HG03457 (cell line): ENCODE data around the gene COL18A1.
"Not testable (repeated sequence)": the region's sequence is repeated elsewhere in the genome, so short reads cannot be mapped to it uniquely, and the experiment has no call there.

Experiments
- ATAC-seq: cut with Tn5 transposase; IDR thresholded peaks from one replicate; pipeline ENCODE4 v1.9.1; 2021; ENCODE audit warnings: moderate number of reproducible peaks; ENCODE audit not compliant: unreplicated experiment

The COL18A1 gene

DNA sequence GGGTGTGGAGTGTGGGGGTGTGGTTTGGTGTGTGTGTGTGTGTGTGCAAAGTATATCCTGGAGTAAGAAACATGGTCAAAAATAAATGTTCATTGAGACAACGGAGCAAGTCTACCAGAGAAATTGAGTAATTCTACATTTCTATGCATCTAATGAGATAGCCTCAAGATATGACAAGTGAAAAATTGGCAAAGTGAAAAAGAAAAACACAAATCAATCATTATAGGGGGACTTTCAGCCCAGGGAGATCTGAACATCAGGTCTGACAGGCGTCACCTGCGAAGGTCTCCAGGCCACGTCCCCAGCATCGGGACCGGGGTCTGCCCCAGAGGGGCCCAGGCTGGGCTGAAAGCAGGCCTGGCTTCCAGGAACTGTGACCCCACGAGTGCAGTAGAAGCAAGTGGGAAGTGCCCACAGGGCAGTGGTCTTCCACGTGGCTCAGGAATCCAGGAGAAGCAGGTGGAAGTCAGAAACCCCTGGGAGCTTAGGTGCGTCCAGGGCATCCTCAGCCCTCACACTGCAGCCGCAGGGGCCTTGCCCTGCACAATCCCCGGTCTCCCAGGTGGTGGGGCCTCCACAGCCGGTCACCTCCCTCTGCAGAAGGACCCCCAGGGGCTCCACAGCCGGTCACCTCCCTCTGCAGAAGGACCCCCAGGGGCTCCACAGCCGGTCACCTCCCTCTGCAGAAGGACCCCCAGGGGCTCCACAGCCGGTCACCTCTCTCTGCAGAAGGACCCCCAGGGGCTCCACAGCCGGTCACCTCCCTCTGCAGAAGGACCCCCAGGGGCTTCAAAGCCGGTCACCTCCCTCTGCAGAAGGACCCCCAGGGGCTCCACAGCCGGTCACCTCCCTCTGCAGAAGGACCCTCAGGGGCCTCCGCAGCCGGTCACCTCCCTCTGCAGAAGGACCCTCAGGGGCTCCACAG is 96.4 kb downstream of the COL18A1 start:
- ATAC-seq, result not testable (repeated sequence)

DNA sequence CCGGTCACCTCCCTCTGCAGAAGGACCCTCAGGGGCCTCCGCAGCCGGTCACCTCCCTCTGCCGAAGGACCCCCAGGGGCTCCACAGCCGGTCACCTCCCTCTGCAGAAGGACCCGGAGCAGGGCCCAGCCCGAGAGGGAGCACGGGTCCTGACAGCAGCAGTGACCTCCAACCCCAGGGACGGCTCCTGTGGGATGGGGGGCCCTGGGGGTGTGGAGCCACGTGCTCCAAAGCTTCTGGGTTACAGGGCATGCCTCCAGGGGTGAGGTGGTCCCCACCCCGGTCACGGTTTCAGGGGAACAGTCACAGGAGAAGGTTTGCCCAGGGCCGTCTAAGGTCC is 97.0 kb downstream of the COL18A1 start:
- no peak for ATAC-seq

DNA sequence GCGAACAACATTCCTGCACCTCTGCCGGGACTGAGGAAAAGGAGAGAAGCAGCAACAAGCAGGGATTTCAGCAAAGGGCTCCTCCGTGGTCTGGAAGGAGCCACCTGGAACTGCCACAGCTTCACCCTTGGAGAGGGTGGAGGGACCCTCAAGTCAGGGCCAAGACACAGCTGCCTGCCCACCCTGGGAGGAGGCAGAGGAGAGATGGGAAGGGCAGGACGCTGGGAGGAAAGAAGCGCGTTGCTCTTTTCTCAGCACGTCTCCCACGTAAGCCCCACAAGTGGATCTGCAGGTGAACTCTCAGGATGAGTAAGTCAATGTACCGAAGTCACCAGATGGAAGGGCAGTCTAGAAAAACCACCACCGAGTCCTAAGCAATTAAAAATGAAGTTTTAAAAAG is 97.6 kb downstream of the COL18A1 start:
- no peak for ATAC-seq

DNA sequence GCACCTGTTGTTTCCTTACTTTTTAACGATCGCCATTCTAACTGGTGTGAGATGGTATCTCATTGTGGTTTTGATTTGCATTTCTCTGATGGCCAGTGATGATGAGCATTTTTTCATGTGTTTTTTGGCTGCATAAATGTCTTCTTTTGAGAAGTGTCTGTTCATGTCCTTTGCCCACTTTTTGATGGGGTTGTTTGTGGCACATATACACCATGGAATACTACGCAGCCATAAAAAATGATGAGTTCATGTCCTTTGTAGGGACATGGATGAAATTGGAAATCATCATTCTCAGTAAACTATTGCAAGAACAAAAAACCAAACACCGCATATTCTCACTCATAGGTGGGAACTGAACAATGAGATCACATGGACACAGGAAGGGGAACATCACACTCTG is 98.3 kb downstream of the COL18A1 start:
- not testable (repeated sequence) for ATAC-seq

DNA sequence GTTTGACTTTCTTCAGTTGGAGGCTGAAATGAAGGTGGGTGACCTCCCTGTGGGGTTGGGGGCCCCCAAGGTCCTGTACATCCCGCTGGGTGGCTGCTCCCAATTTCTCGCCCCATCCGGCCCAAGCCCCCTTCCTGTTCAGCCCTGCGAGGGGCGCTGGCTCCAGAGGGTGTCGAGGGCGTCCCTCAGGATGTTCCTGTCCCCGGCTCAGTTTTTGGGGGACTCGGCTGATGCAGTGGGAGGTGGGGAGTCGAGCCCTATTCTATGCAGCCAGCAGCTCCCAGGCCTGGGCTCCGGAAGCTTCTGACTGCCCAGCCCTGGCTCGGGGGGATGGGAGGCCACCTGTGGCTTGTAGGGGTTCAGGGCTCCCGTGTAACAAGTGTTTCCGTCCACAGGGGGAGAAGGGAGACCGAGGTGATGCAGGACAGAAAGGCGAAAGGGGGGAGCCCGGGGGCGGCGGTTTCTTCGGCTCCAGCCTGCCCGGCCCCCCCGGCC is 99.1 kb downstream of the COL18A1 start:
- ATAC-seq, result no peak

DNA sequence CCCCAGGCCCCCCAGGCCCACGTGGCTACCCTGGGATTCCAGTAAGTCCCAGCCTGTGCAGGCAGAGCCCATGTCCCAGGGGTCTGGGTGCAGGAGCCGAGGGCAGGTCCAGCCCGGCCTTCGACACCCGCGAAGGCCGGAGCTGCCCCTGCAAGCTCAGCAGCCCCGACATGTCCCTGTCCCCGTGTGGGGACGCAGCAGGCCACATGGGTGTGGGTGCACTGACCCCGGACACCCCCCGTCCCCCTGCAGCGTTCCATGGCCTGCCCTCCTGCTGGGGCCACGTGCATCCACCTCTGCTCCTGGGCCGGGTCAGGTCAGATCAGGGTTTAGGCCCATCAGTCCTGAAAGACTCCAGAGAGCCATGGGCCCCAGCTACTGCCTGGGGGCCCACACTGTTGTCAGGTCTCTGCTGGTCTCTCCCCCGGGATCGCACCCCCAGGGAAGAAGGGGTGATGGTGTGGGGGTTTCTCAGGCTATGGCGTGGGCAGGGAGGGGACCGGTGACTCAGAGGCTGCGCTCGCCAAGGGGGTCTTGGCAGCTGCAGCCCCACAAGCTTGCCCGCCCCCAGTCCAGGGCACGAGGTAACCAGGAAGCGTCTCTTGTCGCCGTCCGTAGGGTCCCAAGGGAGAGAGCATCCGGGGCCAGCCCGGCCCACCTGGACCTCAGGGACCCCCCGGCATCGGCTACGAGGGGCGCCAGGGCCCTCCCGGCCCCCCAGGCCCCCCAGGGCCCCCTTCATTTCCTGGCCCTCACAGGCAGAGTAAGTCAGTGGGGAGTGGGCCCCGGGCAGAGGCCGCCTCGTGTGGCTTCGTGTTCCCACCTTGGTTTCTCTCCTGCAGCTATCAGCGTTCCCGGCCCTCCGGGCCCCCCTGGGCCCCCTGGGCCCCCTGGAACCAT is 99.8 kb downstream of the COL18A1 start:
- ATAC-seq, result no peak

DNA sequence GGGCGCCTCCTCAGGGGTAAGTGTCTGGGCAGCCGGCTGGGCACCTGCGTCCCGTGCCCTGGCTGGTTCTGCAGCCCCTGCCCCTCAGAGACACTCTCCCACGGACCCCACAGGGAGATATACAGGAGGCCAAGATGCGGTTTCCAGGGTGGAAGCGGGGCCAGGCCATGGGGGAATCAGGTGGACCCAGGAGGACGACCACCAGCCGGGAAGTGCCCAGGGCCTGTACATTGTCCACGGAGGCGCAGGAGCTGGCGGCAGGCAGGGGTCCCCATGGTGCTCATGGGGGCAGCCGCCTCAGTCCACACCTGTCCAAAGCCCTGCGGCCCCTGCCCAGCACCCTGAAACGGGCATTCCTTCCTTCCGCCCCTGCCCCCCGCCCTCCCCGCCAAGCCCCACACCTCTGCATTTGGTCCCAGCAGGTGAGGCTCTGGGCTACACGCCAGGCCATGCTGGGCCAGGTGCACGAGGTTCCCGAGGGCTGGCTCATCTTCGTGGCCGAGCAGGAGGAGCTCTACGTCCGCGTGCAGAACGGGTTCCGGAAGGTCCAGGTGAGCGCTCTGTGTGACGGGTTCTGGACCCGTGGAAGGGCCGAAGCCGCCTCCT is 100.6 kb downstream of the COL18A1 start:
- ATAC-seq, result no peak

DNA sequence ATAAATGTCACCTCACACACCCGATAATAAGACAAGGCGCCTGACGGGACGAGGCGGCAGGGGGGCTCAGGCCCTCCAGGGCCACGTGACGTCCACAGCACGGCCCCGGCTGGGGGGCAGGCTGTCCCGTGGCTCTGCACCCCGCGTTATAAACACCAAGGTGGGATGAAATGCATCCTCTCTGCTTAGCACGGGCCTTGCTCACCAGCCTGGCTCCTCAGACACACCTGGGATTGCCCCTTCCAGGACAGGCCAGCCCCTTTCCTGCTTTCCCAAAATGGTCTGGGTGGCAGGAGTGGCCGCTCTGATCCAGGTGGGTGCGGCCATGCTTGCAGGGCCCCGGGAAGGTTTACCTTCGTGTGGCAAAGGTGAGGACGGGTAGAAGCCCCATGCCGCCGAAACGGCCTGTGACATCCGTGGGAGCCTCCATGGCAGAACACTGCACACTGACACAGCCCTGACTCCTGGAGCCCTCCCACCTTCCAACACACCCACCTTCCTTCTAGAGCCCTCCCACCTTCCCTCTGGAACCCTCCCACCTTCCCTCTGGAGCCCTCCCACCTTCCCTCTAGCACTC is 101.4 kb downstream of the COL18A1 start:
- no peak for ATAC-seq

DNA sequence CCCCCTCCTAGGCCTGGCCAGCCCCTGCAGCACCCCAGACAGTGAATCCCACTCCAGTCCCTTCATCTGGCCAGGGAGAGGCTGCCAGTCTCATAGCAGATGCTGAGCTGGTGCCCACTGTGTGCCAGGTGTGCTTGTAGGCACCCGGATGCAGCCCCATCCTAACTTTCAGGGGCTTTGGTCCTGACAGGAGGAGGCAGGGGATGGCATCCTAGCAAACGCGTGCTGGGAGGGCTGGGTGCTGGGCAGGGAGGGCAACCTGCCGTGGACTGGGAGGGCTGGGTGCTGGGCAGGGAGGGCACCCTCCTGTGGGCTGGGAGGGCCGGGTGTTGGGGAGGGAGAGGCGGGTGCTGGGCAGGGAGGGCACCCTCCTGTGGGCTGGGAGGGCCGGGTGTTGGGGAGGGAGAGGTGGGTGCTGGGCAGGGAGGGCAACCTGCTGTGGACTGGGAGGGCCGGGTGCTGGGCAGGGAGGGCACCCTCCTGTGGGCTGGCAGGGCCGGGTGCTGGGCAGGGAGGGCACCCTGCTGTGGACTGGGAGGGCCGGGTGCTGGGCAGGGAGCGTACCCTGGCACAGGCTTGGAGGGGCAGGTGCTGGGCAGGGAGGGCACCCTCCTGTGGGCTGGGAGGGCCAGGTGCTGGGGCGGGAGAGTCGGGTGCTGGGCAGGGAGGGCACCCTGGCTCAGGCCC is 102.0 kb downstream of the COL18A1 start:
- ATAC-seq, result no peak

DNA sequence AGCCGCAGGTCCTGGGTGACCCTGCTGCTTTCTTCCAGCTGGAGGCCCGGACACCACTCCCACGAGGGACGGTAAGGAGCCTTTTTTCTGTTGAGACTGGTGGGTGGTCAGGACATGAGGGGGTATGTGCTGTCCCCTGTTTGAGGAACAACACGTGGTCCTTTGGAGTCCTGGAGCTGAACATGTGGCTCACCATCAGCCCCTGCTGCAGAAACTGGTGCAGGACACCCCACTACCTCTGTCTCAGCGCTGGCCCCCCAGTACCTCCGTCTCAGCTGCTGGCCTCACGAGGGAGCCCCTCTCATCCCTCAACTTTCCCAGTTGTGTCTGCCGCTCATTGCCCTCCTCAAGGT is 102.5 kb downstream of the COL18A1 start:
- no peak for ATAC-seq

DNA sequence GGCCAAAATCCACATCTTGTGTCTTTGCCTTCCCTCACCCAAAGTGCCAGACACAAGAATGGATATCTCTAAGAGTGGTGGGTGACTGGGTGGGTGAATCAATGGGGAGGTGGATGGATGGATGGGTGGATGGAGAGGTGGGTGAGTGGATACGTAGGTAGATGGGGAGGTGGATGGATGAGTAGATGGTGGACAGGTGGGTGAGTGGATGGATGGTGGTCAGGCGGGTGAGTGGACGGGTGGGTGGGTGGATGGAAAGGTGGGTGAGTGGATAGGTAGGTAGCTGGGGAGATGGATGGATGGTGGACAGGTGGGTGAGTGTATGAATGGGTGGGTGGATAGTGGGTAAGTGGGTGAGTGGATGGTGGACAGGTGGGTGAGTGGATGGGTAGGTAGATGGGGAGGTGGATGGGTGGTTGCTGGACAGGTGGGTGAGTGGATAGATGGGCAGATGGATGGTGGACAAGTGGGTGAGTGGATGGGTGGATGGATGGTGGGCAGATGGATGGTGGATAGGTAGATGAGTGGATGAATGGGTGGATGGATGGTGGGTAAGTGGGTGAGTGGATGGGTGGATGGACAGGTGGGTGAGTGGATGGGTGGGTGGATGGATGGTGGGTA is 103.0 kb downstream of the COL18A1 start:
- no peak for ATAC-seq

DNA sequence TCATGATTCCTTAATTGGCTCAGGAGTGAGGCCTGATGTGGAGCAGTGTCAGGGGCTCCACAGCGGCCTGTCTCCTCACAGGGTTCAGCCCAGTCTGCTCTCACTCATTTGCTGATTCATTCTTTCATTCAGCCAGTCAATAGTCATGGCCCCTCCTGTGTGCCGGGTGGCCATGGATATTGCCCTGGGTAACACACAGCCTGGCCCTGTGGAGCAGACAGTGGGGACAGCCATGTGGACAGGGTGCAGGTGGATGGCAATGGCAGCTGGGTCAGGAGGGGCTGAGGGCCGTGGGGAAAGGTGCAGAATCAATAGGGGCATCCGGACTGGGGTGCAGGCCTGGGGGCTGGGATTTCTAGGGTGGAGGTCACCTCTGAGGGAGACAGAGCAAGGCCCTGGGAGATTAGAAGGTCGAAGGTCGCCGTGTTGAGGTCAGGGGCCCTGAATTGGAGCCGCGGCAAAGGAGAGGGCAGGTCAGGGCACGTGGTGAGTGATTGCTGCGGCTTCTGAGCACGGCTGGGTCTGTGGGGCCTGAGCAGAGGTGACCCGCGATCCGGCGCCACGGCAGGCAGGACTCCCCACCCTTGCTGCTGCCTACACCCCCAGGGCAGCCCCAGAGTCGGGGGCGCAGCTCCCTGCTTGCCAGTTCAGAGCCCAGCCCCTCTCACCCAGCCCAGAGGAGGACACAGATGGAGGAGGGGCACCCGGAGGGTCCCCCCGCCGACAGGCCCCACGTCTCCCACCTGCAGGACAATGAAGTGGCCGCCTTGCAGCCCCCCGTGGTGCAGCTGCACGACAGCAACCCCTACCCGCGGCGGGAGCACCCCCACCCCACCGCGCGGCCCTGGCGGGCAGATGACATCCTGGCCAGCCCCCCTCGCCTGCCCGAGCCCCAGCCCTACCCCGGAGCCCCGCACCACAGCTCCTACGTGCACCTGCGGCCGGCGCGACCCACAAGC is 103.9 kb downstream of the COL18A1 start:
- no peak for ATAC-seq

DNA sequence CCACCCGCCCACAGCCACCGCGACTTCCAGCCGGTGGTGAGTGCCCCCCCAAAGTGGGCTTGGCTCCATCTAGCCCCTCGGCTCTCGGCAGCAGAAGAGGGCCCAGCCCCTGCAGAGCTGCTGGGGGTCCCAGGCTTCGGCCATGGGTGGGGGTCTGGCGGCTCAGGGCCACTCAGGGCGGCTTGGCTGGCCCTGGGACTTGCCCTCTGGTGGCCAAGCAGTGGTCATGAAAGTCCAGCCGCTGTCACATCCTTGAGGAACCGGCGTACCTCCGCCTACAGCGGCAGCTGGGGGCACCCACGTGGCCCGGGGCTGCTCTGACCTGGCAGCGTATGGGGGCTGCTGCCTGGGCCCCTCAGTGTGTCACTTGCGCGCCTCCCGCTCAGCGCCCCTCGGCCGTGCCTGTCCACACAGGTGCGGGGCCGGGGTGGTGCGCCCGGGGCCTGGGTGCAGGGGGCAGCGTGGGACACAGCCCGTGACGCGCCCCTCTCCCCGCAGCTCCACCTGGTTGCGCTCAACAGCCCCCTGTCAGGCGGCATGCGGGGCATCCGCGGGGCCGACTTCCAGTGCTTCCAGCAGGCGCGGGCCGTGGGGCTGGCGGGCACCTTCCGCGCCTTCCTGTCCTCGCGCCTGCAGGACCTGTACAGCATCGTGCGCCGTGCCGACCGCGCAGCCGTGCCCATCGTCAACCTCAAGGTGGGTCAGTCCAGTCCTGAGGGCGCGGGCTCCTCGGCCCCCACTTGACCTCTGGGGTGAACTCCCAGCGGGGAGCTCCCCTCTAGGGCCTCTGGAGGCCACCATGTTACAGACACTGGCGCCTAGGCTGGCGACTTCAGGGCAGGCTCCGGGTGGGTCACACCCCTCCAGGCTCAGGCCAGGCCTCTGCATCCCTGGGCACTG is 104.9 kb downstream of the COL18A1 start:
- ATAC-seq, result no peak

DNA sequence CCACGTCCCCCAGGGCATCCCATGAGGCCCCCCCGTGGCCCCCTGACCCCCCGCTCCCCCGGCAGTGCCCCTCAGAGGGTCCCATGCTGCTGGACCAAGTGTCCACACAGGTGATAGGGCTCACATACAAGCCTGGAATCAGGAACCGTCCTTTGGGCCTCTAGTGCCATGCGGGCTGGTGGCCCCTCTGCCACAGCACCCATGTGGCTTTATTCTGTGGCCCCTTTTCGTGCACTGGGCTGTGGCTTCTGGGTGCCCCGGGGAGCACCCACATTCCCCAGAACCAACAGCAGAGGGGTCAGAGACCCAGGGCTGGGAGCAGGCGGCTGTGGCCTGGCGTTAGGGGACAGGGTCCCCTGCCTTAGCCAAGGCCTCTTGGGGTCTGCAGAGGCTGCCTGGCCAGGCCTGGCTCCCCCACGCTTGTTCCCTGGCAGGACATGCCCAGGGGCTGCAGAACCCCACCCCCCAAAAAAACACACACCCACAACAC is 105.5 kb downstream of the COL18A1 start:
- no peak for ATAC-seq

DNA sequence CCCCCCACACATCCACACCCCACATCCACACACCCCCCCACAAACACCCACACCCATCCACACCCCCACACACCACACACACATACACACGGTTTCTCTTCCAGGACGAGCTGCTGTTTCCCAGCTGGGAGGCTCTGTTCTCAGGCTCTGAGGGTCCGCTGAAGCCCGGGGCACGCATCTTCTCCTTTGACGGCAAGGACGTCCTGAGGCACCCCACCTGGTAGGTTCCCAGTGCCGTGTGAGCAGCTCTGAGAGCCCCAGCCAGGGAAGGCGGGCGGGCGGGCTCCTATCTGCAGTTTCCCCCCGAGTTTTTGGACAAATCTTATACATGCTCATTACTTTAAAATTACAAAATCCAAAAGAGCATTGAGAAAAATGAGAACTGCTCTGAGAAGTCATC is 106.0 kb downstream of the COL18A1 start:
- ATAC-seq, result no peak

DNA sequence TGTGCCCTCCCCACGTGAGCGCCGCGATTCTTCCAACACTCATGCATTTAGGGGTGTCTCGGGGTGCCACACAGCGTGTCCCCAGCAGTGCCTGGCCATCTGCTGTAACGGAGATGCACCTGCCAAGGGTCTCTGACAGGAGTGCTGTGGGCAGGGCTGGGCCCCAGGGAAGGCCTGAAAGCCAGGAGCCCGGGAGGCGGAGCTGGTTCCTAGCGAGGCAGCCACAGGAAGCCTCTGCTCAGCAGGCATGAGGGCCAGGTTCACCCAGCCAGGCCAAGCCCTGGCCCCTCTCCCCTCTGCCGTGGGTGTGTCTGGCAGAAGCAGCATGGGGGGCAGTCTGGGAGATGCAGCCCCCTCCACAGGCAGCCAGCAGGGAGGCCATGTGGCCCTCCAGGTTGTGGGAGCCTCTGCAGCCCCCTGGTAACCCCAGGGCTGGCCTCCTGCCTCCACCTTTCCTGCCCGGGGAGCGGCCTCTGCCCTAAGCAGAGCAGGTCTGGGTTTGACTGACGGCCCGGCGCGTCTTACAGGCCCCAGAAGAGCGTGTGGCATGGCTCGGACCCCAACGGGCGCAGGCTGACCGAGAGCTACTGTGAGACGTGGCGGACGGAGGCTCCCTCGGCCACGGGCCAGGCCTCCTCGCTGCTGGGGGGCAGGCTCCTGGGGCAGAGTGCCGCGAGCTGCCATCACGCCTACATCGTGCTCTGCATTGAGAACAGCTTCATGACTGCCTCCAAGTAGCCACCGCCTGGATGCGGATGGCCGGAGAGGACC is 106.9 kb downstream of the COL18A1 start:
- no peak for ATAC-seq

DNA sequence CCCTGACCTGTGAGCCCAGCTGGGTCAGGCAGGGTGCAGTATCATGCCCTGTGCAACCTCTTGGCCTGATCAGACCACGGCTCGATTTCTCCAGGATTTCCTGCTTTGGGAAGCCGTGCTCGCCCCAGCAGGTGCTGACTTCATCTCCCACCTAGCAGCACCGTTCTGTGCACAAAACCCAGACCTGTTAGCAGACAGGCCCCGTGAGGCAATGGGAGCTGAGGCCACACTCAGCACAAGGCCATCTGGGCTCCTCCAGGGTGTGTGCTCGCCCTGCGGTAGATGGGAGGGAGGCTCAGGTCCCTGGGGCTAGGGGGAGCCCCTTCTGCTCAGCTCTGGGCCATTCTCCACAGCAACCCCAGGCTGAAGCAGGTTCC is 107.6 kb downstream of the COL18A1 start:
- no peak for ATAC-seq
